LNCAP (cell line): Measurements from ENCODE around the gene SPEM1.

Source experiments
- TF ChIP-seq, protein P1 (sequence below): fragments of 450-650 bp; IDR thresholded peaks from 2 replicates; pipeline ENCODE4 v1.5.1; 2017; ENCODE audit warnings: mild to moderate bottlenecking

The SPEM1 gene

GRCh38 chr17:7383371-7383741, 36.8 kb upstream of the SPEM1 start:
- TF ChIP-seq, protein P1, sequence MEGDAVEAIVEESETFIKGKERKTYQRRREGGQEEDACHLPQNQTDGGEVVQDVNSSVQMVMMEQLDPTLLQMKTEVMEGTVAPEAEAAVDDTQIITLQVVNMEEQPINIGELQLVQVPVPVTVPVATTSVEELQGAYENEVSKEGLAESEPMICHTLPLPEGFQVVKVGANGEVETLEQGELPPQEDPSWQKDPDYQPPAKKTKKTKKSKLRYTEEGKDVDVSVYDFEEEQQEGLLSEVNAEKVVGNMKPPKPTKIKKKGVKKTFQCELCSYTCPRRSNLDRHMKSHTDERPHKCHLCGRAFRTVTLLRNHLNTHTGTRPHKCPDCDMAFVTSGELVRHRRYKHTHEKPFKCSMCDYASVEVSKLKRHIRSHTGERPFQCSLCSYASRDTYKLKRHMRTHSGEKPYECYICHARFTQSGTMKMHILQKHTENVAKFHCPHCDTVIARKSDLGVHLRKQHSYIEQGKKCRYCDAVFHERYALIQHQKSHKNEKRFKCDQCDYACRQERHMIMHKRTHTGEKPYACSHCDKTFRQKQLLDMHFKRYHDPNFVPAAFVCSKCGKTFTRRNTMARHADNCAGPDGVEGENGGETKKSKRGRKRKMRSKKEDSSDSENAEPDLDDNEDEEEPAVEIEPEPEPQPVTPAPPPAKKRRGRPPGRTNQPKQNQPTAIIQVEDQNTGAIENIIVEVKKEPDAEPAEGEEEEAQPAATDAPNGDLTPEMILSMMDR, result no peak

DNA sequence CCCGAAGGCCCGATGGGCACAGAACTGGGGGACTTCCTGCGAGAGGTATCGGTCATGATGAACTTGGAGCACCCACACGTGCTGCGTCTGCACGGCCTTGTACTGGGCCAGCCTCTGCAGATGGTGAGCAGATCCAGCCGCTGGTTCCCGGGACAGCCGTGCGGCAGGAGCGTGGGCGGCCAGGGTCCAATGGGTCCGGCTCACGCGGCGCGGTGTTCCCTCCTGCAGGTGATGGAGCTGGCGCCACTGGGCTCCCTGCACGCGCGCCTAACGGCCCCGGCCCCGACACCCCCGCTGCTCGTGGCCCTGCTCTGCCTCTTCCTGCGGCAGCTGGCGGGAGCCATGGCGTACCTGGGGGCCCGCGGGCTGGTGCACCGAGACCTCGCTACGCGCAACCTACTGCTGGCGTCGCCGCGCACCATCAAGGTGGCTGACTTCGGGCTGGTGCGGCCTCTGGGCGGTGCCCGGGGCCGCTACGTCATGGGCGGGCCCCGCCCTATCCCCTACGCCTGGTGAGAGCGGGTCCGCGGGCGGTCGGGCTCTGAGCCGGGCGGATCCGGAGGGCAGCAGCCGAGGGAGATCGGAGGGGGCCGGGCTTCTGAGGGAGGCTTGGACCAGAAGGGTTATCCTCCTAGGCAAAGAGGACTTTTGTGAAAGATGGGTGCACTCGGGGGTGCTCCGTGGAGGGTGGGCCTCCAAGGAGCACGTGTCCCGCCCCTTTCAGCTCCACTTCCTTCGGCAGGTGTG, 36.2 kb upstream of the SPEM1 start:
- TF ChIP-seq, protein P1, result no peak

GRCh38 chr17:7384489-7385081, 35.5 kb upstream of the SPEM1 start:
- TF ChIP-seq, protein P1, result no peak

GRCh38 chr17:7388856-7389255, 31.3 kb upstream of the SPEM1 start:
- TF ChIP-seq, protein P1, result no peak

DNA sequence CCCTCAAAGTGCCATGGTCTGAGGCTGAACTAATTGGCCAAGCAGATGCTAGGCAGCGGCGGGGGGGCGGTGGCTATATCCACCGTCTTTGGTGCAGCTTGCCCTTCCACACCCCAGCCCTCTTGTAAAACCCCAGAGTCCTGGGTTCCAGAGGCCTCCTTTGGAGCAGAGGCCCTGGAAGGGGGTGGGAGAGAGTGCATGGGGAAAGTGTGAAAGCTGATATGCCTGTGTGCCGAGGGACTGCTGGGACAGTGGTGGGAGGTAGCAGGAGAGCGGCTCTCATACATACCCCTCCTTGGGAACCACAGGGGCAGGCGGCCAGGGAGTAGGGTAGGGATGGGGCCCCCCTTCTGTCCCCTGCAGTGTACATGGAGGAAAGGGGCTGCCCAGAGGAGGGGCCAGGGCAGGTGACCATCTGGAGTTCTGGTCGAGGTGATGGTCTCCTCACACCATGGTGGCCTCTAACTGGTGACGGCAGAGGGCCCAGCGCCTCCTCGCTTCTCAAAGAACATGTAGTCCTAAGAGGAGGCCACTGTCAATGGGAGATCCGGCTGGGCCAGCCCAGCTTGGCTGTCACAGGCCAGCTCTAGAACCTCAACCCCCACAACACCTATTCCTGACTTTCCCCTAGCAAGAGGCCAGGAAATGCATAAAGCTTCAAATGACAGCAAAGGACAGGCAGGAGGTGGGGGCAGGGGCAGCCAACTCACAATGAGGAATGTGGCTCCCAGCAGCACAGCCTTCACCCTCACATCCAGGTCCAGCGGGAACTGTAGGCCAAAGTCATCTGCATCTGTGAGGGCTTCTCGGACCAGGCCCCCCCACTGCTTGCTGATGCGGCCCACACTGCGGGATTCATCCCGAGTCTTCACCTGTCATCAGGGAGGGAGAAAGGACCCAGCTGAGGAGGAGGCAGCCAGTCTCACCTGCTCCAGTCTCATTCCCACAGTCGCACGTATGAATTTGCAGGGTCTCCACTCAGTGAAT, 29.9 kb upstream of the SPEM1 start:
- TF ChIP-seq, protein P1, result no peak

DNA sequence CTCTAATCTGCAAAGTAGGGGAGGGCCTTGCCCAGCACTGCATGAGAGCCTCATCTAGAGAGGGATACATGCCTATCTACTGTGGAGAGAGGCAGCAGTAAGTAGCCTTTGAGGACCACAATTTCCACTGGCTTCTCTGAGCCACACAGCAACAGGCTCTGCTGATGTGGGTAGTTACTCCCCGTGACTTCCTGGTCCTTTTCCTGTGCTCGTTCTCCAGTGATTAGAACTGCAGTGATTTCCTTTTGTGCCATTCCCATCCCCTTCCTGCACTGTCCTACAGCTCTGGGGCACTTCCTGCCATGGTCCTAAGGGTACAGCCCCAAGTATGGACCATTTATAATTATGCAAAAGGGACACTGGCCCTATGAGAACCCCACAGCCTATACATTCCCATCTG, 28.8 kb upstream of the SPEM1 start:
- TF ChIP-seq, protein P1, result no peak
